Ishikawa (cell line): ENCODE results near the gene SMC4.

Experiments used
- FOXM1 ChIP-seq: IDR thresholded peaks from 2 replicates; pipeline ENCODE4 v1.6.1; 2012; ENCODE audit warnings: low read depth, borderline replicate concordance
- MAX ChIP-seq: IDR thresholded peaks from 2 replicates; pipeline ENCODE4 v1.6.1; 2012
- NFIC ChIP-seq: IDR thresholded peaks from 2 replicates; pipeline ENCODE4 v1.6.1; 2012
- TAF1 ChIP-seq: IDR thresholded peaks from 2 replicates; pipeline ENCODE4 v1.6.1; 2012; ENCODE audit warnings: low read depth, mild to moderate bottlenecking
- YY1 ChIP-seq: IDR thresholded peaks from 2 replicates; pipeline ENCODE4 v1.6.1; 2012; ENCODE audit warnings: low read depth

GRCh38 chr3:160412477-160412876 is 13.0 kb downstream of the SMC4 start:
- TF ChIP-seq YY1 (no peak), TAF1 (no peak), MAX (no peak), FOXM1 (no peak), NFIC (no peak)
